ENCODE measurements around the gene LGALSL. TPM values are rescaled to one million over a fixed set of nuclear protein-coding genes. Genes with fewer than 3 reads are reported as not detected.

Gene LGALSL
- total RNA-seq, 2 donors from 2014 or later: 15.8 to 19.3 TPM

DNA sequence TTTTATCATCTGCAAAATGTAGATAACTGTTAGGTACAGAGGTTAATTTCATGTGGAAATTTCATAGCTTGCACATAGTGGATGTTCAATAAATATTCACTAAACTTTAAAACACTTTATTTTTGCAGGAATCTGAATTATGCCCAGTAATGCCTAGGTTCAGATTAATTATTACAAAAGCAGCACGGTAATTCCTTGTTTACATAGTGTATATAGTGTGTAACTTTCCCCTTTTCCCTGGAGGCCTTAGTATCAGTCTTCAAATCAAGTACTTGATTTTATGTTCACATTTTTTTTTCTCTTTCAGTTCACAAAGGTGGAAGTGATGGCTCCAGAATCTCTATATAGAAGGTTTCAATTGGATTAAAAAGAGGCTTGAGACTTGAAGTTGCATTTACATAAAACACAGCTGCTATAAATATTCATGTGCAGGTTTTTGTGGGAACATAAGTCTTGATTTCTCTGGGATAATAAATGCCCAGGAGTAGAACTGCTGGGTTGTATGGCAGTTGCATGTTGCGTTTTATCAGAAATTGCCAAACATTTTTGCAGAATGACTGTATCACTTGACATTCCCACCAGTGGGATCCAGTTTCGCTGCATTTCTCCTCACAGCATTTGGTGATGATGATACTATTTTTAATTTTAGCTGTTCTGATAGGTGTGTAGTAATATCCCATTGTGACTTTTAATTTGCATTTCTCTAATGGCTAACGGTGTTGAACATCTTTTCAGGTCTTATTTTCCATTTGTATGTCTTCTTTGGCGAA, 27.6 kb upstream of the LGALSL start:
- no peaks in the 10 kb centered on the region for H3K4me1 ChIP-seq (ENCODE audit: control insufficient read depth in 1 of 2, low read depth in 2 of 2)
- TF ChIP-seq, protein P1, sequence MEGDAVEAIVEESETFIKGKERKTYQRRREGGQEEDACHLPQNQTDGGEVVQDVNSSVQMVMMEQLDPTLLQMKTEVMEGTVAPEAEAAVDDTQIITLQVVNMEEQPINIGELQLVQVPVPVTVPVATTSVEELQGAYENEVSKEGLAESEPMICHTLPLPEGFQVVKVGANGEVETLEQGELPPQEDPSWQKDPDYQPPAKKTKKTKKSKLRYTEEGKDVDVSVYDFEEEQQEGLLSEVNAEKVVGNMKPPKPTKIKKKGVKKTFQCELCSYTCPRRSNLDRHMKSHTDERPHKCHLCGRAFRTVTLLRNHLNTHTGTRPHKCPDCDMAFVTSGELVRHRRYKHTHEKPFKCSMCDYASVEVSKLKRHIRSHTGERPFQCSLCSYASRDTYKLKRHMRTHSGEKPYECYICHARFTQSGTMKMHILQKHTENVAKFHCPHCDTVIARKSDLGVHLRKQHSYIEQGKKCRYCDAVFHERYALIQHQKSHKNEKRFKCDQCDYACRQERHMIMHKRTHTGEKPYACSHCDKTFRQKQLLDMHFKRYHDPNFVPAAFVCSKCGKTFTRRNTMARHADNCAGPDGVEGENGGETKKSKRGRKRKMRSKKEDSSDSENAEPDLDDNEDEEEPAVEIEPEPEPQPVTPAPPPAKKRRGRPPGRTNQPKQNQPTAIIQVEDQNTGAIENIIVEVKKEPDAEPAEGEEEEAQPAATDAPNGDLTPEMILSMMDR (IDR thresholded peaks at IDR 0.05): no peak
- H3K36me3 ChIP-seq: no peaks in the 10 kb centered on the region
- no peak overlapping the region for H3K27ac ChIP-seq
- no peaks in the 10 kb centered on the region for H3K9me3 ChIP-seq
- no peak for ATAC-seq (ENCODE audit: insufficient number of reproducible peaks, low FRiP score, low read depth)
- no peak overlapping the region for H3K4me3 ChIP-seq
- DNase-seq (ENCODE audit: low spot score): no peak
- no peaks in the 10 kb centered on the region for H3K27me3 ChIP-seq (replicated peaks; ENCODE audit: insufficient read depth)

DNA sequence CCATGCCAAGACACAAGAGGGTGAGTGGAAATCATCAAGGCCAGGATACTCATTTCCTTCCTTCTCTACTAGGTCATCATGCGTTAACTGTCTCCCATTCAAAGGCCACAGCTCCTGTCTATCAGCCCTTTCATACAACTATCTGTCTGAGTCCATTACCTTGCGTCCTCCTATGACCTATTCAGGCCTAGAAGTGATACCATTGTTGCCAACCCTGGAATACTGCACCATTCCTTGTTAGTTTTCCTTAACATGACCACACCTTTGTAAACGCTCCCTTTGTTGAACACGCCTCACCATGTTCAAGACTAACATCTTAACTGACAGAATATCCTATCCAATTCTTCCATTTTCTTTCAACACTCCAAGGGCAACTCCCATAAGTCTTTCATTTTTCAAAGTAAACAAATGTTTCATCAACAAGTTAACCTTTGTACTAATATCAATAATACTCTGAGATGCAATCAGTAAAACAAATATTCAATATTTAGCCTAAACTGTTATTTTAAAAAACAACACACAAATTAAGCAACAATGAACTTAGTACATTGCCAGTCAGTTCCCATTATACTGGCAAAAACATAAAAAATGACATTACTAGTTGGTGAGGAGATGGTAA, 19.8 kb upstream of the LGALSL start:
- ATAC-seq (ENCODE audit: insufficient number of reproducible peaks, low FRiP score, low read depth) (no peak), DNase-seq (ENCODE audit: low spot score) (no peak)
- TF ChIP-seq, protein P1 (IDR thresholded peaks at IDR 0.05): no peak
- Histone ChIP-seq H3K4me3 (no peak overlapping the region), H3K27me3 (replicated peaks; ENCODE audit: insufficient read depth) (no peaks in the 10 kb centered on the region), H3K9me3 (no peaks in the 10 kb centered on the region), H3K4me1 (ENCODE audit: control insufficient read depth in 1 of 2, low read depth in 2 of 2) (no peaks in the 10 kb centered on the region), H3K27ac (no peak overlapping the region), H3K36me3 (no peaks in the 10 kb centered on the region)

DNA sequence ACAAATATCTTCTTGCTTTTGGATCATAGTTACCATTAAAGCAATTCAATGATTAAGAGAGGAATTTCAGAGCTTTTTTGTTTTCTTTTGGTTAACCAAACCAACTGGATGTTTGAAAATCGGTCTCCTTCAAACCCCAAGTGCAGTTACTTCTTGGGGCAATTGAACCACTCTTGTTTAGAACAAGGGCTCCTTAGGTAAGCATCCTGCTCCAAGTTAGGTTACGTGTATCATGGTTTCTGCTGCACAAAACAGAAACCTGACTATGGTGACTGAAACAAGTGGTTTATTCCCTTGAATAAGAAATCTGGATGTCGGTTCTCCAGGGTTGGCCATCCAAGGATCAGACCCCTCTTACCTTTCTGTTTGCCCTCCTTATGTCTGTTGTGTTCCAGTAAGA, 16.1 kb upstream of the LGALSL start:
- no peaks in the 10 kb centered on the region for H3K36me3 ChIP-seq
- H3K4me1 ChIP-seq (ENCODE audit: control insufficient read depth in 1 of 2, low read depth in 2 of 2): no peaks in the 10 kb centered on the region
- H3K27ac ChIP-seq: no peak overlapping the region
- DNase-seq (ENCODE audit: low spot score): no peak
- no peak for ATAC-seq (ENCODE audit: insufficient number of reproducible peaks, low FRiP score, low read depth)
- TF ChIP-seq, protein P1 (IDR thresholded peaks at IDR 0.05): no peak
- no peaks in the 10 kb centered on the region for H3K9me3 ChIP-seq
- no peaks in the 10 kb centered on the region for H3K27me3 ChIP-seq (replicated peaks; ENCODE audit: insufficient read depth)
- no peak overlapping the region for H3K4me3 ChIP-seq

DNA sequence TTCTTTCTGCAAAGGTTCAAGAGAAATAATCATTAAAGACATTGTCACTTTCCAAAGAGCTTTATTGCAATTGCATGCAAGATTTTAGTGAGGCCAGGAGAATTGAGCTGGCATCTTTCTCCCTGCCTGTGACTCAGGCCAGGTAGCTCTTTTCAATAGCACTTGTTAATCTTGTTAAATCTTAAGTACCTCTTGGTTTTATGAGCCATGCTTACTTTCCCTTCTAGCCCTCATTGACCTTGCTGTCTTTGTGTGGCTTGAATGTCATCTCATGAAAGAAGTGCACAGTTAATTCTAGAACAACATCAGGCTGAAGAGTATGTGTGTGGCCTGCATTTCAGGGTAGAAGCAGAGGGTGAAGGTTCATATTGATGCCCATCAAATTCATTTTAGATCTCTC, 14.8 kb upstream of the LGALSL start:
- ATAC-seq (ENCODE audit: insufficient number of reproducible peaks, low FRiP score, low read depth) (no peak), DNase-seq (ENCODE audit: low spot score) (no peak)
- TF ChIP-seq, protein P1 (IDR thresholded peaks at IDR 0.05): no peak

DNA sequence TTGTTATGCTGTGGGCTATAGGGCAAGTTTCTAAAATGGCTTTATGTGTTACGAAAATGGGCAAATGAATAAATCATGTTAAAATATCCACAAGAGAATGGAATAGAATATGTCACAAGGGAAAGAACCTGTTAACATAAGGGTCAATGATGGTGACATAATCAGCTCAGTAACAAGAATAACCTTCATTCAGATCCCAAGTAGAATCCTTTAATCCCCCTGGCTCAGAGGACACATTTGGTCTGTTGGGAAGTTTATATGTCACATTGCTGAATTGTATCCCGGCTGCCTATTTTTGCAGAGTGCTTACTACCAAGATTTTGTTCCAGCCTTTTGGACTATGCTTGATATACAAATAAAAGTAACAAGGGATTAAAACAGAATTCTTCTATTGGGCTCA, 13.1 kb upstream of the LGALSL start:
- H3K9me3 ChIP-seq: no peaks in the 10 kb centered on the region
- no peak for ATAC-seq (ENCODE audit: insufficient number of reproducible peaks, low FRiP score, low read depth)
- no peak for DNase-seq (ENCODE audit: low spot score)
- H3K27me3 ChIP-seq (replicated peaks; ENCODE audit: insufficient read depth): no peaks in the 10 kb centered on the region
- TF ChIP-seq, protein P1 (IDR thresholded peaks at IDR 0.05): no peak
- H3K4me1 ChIP-seq (ENCODE audit: control insufficient read depth in 1 of 2, low read depth in 2 of 2): no peaks in the 10 kb centered on the region
- no peak overlapping the region for H3K4me3 ChIP-seq
- H3K36me3 ChIP-seq: no peaks in the 10 kb centered on the region
- H3K27ac ChIP-seq: no peak overlapping the region

More for the DNA sequence above, 14.8 kb upstream of the LGALSL start:
- Histone ChIP-seq H3K36me3 (no peaks in the 10 kb centered on the region), H3K4me3 (no peak overlapping the region), H3K9me3 (no peaks in the 10 kb centered on the region), H3K27ac (no peak overlapping the region), H3K4me1 (ENCODE audit: control insufficient read depth in 1 of 2, low read depth in 2 of 2) (no peaks in the 10 kb centered on the region), H3K27me3 (replicated peaks; ENCODE audit: insufficient read depth) (no peaks in the 10 kb centered on the region)

Measured in thoracic aorta (tissue), 2 donors.